Measurements from ENCODE around the gene HSDL1.
"Not testable (repeated sequence)": the region's sequence is repeated elsewhere in the genome, so short reads cannot be mapped to it uniquely, and the experiment has no call there.

HSDL1 gene

DNA sequence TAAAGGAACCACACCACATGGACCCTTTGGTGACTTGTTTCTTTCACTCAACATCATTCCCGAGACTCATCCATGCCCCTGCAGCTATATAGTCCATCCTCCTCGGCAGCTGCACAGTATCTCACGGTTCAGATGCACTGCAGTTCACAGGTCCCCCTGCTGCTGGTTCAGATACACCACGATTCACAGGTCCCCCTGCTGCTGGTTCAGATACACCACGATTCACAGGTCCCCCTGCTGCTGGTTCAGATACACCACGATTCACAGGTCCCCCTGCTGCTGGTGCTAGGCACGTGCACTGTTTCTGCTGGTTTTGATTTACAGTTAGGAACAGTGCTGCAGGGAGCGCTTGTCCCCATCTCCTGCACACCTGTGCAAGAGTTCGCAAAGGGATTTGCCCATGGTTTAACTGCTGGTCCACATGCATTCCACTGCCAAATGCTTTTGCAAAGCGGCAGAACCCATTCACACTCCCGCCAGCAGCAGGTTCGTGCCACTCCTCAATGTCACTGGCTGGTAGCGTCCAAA lies 3.8 kb downstream of the HSDL1 start:
- H3K27ac ChIP-seq = no peak overlapping the region
- DNase-seq (ENCODE audit: low read depth, low spot score) = no peak

DNA sequence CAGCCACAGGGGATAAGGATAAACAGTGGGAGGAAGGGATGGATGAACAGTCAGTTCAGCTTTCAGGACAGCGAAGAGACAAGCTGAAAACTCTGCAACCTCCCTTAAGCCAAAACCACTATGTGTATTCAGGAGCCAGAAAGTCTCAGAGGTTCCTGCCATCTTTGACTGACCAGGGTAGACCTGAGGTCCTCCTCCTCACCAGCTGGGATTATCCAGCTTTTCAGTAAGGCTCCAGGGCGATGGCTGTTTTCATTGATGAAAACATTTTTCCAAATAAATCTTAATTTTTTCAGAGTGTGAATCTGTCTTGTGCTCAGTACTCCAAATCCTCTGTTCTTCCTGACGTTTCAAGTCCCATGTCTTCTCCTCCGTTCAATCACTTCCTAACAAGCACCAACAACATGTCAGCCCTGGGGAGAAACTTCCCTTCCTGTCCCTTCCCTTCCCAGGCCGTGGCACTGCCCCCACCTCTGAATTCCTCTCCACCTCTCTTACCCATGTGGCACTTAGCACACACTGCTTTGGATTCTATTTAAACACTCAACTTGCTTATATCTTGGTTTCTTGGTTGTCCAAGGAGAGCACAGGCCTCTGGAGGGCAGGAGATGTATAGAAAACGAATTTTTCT lies 5.2 kb downstream of the HSDL1 start:
- DNase-seq (ENCODE audit: low read depth, low spot score) = no peak
- no peak overlapping the region for H3K27ac ChIP-seq

DNA sequence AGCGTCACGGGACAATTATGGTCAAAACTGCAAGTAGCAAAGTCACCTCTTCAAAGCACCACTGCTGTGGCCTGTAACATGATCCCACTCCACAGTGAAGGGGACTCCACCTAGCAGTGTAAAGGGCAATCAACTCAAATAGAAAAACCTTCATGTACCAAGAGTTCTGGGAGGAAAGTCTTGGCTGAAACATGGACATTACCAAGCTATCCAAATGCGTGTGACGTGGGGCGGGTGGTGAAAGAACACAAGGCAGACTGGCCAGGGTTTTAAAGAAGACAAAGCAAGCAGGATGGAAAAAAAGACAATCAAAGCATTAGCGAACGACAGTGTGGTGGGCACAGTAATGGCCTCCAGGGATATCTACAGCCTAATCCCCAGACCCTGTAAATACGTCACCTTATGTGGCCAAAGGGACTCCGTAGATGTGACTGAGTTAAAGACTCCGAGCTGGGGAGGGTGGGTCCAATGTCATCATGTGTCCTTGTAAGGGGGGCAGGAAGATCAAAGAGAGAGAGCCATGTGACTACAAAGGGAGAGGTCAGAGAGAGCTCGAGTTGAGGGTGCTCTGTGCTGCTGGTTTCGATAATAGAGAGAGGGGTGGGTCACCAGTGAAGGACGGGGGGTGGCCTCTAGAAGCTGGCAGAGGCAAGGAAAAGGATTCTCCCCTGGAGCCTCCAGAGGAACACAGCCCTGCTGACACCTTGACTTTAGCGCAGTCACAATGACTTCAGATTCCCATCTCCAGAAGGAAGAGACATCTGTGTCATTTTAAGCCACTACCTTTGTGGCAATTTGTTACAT lies 6.0 kb downstream of the HSDL1 start:
- H3K27ac ChIP-seq = no peak overlapping the region
- no peak for DNase-seq (ENCODE audit: low read depth, low spot score)

DNA sequence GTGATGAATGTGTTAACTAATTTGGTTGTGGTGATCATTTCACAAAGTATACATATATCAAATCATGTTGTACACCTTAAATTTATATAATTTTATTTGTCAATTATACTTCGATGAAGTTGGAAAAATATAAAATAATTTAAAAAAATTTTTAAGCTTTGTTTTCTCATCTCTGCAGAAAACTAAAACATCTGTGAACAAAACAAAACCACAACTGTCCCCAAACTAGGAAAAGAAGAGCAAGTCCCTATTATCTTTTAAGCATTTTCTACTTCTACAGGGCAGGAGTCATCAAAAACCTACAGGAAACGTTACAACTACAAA lies 6.5 kb downstream of the HSDL1 start:
- H3K27ac ChIP-seq = no peak overlapping the region

DNA sequence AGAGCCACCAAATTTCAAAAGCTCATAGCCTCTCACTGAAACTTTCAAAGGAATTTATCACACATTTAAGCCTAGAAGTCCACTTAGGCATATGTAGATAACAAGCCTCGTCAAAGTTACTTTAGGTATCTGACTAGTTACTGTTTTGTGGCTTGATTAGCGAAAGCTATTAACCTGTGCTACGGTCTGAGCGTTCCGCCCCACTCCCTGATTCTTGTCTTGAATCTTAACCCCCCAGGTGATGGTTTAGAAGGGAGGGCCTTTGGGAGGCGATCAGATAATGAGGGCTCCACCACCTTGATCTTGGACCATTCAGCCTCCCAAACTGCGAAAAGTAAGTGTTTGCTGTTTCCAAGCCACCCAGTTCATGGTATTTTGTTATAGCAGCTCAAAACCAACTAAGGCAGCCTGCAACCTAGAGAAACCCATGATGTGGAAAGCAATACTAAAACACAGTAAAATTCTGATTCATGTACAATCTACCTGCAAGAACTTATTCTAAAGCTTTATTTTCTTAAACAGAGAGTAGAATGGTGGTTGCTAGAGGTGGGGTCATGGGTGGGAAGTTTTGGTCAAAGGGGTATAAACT lies 7.1 kb downstream of the HSDL1 start:
- no peak for DNase-seq (ENCODE audit: low read depth, low spot score)
- no peak overlapping the region for H3K27ac ChIP-seq

More for the DNA sequence above, 6.5 kb downstream of the HSDL1 start:
- DNase-seq (ENCODE audit: low read depth, low spot score) = no peak

DNA sequence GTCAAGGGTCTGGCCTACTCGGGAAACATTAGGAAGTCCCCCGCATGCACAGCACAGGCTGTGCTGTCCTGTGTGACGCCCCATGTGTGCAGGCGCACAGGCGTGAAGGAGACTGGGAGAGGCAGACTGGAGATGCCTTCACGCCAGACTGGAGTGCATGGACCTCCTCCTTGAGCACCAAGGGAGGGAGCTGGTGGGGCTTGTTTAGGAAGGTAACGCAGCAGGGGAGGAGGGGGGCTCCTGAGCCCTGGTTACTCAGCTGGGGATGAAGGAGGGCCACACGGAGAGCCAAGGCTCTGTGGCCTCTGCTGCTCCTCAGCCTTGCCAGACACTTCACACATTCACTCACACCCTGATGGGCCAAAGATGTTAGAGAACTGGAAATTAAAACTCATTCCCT lies 7.7 kb downstream of the HSDL1 start:
- DNase-seq (ENCODE audit: low read depth, low spot score) = no peak
- no peak overlapping the region for H3K27ac ChIP-seq

DNA sequence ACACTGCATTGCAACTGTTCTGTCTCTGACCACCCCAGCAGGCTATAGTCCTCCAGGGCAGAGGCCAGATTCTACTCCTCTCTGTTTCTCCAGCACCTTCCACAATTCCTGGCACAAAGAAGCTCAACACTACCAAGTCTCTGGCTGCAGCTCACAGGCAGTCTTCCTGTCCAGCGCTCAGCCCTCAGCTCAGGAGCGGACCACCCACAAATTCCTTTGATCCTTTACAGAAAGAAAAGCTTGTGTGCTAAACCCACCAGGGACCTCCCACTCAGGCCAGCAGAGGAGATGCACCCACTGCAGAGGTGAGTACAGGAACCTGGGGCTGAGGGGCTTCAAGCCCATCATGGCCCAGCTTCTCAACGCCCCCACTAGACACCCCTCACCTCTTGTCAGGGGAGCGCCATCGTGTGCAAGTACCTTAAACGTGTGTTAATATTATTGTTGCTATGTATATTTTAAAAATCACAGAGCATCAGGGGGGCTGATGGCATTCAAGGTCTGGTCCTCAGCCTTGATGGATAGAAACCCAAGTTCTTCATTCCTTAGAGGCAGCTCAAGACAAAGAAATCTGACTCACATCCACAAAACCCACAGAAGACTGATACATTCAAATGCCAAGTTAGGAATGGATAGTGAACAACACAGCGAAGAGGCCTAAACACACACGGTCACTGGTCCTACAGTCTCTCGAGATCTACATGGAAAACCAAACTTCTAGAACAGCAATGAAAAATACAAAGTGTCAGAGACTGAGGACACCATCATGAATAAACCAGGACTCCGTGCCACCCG lies 8.4 kb downstream of the HSDL1 start:
- H3K27ac ChIP-seq = no peak overlapping the region
- DNase-seq (ENCODE audit: low read depth, low spot score) = no peak

DNA sequence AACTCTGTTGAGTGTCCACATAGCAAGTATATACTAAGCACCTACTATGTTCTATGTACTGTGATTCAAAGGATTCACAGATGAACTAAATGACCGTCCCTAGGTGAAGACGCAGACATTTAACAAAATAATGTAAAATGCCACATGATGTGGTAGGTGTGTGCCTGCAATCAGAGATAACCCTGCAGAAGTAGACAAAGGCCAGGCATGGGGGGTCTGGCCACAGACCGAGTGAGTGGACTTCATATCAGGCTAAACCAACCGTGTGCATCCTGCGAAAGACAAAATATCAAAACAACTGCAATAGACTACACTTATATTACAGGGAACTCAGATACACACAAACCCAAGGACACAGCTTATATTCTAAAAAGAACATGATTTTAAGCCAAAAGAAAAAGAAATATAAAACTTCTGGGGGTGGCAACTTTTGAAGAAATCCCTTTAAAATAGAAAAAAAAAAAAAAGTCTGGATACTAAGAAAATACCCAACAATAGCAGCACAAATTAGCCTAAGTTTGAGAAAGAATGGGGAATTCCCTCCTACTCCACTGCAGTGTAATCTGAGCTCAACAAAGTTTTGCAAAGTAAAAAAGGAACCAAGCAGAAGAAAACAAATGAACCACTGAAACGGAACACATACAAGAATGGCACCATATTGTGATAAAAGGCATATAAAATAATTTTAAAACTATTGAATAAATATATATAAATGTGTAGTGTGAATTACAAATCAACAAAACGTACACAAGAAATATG lies 12.3 kb downstream of the HSDL1 start:
- H3K27ac ChIP-seq = no peak overlapping the region
- no peak for DNase-seq (ENCODE audit: low read depth, low spot score)

DNA sequence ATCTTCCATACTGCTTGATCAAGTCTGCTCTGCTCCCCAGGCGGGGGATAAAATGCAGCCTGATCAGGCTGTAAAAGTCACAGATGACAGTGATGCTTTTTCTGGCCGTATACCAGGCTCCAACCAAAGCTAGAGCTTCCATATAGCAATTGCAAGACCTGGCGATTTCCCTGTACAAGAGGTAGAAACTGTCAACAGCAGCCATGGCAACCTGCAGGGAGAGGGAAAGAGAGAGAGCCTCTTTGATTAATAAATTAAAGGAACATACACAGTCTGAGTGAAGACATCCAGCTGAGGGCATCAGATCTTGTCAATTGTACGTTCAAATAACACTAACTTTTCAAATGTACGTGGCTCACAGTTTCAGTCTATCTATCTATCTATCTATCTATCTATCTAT lies 13.9 kb downstream of the HSDL1 start:
- H3K27ac ChIP-seq = no peak overlapping the region
- no peak for DNase-seq (ENCODE audit: low read depth, low spot score)

DNA sequence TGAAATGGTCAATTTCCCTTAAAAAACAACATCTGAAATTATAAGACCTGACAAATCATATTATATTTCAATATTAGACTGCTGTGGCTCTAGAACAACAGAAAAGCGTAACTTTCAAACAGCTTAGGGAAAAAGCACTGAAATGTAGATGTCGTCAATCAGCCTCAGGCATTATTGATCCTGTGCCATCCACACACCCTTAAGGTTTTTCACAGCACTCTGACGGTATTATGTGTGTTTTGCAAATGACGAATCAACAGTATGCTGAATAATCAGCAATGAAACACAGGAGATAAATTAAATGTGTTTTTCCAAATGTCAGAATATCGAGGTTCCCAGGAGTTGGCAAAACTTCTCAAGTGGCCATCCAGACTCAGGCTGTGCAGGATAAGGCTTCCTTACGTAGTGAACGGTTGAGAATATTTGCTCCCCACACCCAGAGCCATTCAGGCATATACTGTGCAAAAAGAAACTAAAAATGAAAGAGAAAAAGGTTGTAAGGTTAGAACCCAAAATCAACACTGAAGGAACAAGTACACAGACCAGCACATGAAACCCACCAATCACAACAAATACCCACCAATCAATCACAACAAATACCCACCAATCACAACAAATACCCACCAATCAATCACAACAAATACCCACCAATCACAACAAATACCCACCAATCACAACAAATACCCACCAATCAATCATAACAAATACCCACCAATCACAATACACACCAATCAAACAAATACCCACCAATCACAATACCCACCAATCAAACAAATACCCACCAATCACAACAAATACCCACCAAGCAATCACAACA lies 20.5 kb downstream of the HSDL1 start:
- no peak overlapping the region for H3K27ac ChIP-seq
- no peak for DNase-seq (ENCODE audit: low read depth, low spot score)

DNA sequence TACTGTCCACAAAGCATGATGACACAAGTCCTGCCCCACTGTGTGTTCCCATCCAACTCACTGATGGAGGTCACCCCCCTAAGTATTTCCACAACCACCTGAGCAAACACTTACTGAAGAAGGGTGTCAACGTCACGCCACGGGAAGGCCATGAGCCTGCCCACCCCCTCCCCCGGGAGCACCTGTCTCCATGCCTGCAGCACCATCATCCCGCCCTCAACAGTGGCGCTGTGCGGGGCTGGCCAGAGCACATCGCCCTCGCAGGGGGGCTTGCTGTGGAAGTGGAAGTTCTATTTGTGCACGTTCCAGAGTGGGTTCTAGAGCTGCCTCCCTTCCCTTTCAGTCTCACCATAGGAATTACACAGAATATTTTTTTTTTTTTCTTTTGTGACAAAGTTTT lies 24.0 kb downstream of the HSDL1 start:
- H3K27ac ChIP-seq = no peak overlapping the region
- no peak for DNase-seq (ENCODE audit: low read depth, low spot score)

DNA sequence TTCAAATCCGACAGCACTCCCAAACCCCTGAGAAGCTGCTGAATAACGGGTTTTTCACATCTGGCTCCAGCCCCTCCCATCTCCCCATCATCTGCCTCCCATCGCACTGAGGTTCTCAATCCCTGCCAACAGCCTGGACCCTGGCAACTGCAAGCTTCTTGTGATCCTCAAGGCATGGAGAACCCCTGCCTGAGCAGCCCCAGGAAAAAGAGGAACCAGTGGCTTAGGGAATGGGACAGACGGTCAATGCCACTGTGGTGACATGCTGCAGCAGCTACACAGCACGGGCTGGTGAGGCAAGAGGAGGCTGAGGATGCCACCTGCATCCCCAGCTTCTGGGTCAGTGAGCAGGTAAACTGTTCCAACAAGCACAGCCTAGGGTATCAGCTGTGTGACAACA lies 25.0 kb downstream of the HSDL1 start:
- H3K27ac ChIP-seq = no peak overlapping the region
- no peak for DNase-seq (ENCODE audit: low read depth, low spot score)

DNA sequence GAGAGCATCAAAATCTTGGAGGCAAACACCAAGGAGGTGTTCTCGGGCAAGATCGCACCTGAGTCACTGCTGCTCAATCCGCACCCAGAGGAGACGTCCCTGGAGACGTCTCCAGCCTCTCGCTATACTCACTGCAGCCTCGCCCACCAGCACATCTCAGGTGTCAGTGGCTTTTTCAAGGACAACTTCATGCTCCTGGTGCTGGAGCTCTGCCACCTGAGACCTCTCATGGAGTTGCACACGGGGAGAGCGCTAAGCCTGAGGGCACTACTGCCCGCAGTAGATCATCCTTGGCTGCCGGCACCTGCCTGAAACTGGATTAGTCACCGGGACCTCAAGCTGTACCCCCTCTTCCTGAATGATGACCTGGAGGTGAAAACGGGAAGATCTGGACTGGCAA lies 25.6 kb downstream of the HSDL1 start:
- H3K27ac ChIP-seq = no peak overlapping the region
- no peak for DNase-seq (ENCODE audit: low read depth, low spot score)

DNA sequence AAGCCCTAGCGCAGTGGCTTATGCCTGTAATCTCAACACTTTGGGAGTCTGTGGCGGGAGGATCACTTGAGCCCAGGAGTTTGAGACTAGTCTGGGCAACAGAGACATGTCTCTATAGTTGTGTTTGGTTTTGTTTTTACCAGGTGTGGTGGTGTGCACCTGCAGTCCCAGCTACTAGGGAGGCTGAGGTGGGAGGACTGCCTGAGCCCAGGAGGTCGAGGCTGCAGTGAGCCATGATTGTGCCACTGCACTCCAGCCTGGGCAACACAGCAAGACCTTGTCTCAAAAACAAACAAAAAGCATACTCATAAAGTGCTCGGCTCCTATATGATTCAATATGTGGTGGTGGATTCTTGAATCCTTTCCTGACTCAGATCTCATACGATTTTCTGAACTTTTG lies 26.7 kb downstream of the HSDL1 start:
- not testable (repeated sequence) for H3K27ac ChIP-seq; DNase-seq (ENCODE audit: low read depth, low spot score)

DNA sequence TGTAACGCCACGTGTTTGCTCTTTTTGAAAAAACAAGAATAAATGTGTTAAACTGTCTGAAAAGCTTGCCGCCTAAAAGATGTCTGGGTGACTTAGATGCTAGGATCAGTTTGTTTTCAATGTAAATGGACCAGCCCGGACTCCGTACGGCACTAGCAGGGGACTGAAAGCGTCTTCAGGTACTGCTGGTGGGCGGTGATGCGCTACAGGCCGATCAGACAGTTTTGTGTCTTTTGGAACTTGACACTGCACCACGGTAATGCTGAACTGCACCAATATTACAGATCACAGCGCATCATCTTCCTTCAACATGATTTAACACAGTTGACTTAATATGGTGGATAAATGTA lies 27.5 kb downstream of the HSDL1 start:
- DNase-seq (ENCODE audit: low read depth, low spot score) = no peak
- H3K27ac ChIP-seq = peak overlapping the region; percentile 87

DNA sequence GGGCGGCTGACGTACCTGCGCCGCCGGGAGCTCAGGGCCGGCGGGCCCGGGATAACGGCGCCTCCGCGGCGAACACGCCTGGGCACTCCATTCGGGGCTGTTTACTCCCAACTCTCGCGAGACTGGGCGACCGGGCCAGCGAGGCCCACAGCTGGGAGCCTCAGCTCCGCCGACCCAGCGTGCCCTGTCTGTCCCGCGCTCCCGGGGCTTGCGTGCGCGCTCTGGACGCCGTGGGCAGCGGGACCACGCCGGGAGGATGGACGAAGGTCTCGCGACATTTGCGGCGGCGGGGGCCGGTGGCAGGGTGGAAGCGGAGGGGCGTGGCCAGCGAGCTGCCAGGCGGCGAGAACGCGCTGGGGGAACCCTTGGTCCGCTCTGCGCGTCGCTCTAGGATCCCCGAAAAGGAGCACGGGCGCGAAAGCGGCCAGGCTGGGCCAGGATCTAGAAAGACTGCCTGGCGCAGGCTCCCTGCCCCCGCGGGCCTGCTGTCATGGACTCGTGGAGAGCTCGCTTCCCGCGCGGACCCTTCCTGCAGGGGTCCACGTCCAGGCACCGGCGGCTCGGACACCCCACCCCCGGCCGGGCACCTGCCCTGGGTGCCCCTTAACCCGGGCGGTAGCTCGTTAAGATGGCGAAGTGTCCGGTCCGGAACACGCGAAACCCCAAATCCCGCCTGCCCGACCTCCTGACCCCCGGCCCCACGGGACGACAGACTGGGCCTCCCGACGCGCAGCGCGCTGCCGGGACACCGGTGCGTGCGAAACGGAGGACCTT lies 28.1 kb downstream of the HSDL1 start, which contains the start of gene MBTPS1:
Gene MBTPS1 (minus strand): TSS at position 223 of the 774 bp plus-strand sequence. CDS start 15,159 bp downstream, outside the sequence.
- peak; percentile 91 for DNase-seq (ENCODE audit: low read depth, low spot score)
- peak within 1 kb of the TSS; percentile 87 for H3K27ac ChIP-seq

DNA sequence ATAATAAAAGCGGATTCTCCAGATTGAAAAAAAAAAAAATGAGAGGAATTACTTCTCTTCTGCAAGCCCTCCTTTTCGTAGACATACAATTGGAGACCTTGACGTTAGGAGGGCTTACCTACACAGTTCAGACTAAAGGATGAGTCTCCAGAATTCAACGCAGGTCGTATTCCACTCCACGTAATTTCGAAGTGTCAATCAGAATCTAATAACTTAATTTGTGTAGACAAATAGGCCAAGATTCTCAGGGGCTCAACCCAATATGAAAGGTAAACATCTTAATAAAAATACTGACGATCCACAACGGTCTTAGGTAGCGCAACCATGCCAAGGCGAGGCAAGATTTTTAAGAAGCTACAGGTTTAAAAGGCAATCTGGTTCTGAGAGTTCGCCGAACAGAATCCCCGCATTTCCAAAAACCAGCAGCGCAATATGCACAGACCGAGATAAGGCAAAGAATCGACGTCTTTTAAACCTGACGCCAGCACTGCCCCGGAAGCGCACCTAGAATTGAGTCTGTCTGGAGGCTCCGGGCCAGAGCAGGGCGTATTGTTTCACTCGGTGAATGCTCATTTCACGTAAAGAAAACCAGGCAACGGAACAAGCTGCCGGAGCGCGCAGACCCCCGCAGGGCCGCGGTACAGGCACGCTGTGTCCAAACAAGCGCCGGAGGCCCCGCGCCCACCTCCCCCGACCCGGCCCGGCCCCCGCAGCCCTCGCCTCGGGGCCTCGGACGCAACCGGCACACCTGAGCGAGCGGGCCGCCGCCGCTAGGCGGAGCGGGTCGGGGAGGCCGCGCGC lies 28.9 kb downstream of the HSDL1 start:
- peak overlapping the region; percentile 87 for H3K27ac ChIP-seq
- DNase-seq (ENCODE audit: low read depth, low spot score) = no peak

DNA sequence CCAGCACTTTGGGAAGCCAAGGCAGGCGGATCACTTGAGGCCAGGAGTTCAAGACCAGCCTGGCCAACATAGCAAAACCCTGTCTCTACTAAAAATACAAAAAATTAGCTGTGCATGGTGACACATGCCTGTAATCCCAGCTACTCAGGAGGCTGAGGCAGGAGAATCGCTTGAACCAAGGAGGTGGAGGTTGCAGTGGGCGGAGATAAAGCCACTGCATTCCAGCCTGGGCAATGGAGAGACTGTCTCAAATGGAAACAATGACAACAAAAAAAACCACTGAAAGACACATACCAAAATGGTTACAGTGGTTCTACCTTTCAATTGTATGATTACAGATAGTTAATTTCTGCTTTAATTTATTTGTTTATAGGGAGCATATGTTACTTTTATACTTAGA lies 33.0 kb downstream of the HSDL1 start:
- not testable (repeated sequence) for H3K27ac ChIP-seq; DNase-seq (ENCODE audit: low read depth, low spot score)

Measured in epithelial cell of prostate (primary cell).